ENCODE results near the gene VSTM4.

DNA sequence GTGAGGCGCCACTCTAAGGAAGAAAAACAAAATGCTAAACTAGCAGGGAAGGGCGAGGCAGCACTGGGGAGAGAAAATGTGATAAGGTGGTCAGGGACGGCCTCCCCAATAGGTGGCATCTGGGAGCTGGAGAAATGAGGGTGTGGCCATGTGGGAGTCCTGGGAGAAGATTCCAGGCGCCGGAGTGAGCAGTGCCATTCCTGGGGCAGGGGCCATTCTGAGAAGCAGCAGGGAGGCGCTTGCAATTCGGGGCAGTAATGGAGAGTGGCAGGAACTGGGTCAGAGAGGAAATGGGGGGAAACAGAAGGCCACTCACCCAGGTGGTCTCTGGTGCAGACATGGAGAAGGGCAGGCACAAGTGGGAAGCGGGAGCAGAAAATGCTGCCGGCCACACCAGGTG, 113.9 kb downstream of the VSTM4 start:
- TF ChIP-seq GABPA (IDR thresholded peaks at IDR 0.05; ENCODE audit: low read depth): no peak
- TF ChIP-seq, protein P1, sequence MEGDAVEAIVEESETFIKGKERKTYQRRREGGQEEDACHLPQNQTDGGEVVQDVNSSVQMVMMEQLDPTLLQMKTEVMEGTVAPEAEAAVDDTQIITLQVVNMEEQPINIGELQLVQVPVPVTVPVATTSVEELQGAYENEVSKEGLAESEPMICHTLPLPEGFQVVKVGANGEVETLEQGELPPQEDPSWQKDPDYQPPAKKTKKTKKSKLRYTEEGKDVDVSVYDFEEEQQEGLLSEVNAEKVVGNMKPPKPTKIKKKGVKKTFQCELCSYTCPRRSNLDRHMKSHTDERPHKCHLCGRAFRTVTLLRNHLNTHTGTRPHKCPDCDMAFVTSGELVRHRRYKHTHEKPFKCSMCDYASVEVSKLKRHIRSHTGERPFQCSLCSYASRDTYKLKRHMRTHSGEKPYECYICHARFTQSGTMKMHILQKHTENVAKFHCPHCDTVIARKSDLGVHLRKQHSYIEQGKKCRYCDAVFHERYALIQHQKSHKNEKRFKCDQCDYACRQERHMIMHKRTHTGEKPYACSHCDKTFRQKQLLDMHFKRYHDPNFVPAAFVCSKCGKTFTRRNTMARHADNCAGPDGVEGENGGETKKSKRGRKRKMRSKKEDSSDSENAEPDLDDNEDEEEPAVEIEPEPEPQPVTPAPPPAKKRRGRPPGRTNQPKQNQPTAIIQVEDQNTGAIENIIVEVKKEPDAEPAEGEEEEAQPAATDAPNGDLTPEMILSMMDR (IDR thresholded peaks at IDR 0.05; ENCODE audit: insufficient read depth, low read length): no peak

Data from HL-60 (cell line).